Activated T-cell treated with anti-CD3 and anti-CD28 coated beads for 4 hours (primary cell): ENCODE data around the gene NFKBIE.

Experiments used
- DNase-seq: peaks from one replicate; pipeline ENCODE4 v3.0.0-alpha.2; 2020

Gene NFKBIE

GRCh38 chr6:44272529-44272928 is 7.2 kb upstream of the NFKBIE start:
- DNase-seq, result no peak

DNA sequence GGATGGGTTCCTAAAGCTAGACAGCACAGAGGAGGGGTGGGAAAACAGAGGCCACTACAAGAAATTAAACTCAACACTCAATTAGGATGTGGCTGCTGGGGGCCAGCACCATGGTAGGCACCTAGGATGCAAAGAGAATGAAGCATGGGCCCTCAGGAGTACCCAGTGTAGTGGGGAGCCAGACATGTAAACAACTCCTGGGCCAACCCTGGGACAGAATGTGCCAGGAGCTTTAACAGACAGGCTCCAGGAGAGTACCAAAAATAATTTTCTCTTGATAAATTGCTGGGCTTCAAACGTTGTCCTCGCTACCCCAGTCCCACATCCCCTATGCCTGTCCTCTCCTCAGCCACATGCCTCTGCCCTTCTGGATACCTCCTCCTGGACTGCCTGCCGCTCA is 6.6 kb upstream of the NFKBIE start:
- DNase-seq, result no peak

GRCh38 chr6:44271406-44271723 is 6.0 kb upstream of the NFKBIE start:
- no peak for DNase-seq

- no peak for DNase-seq
Measured at GRCh38 chr6:44270526-44271405, 5.4 kb upstream of the NFKBIE start.

DNA sequence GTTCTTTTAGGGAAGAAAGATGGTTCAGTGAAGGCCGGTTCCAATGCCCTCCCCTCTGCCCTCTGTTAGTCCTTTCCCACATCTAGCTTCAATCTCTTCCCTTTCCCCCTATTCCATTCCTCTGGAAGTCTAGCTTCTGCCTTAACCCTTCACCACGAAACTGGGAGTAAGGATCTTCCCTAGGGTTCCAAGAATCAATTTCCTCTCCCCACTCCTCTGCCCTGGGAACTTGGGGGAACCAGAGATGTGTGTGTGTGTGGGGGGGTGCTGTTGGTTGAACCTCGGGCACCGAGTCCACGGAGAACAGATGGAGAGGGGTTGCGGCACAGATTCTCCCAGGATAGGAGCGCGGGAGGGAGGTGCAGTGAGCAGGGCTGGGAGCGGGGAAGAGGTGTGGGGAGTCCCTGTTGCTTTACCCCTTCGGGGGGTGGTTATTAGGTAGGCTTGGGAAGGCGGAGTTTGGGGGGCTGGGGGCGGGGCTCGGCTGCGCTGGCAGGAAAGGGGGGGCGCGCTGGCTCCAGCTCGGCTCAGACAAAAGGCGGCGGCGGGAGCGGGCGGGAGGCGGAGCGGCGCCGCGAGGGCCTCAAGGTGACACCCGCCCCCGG is 4.7 kb upstream of the NFKBIE start, which contains the start of gene TMEM151B:
TMEM151B (plus strand) TSS at position 530 of the 605 bp plus-strand sequence. CDS start 293 bp downstream, outside the sequence.
- DNase-seq, result no peak

DNA sequence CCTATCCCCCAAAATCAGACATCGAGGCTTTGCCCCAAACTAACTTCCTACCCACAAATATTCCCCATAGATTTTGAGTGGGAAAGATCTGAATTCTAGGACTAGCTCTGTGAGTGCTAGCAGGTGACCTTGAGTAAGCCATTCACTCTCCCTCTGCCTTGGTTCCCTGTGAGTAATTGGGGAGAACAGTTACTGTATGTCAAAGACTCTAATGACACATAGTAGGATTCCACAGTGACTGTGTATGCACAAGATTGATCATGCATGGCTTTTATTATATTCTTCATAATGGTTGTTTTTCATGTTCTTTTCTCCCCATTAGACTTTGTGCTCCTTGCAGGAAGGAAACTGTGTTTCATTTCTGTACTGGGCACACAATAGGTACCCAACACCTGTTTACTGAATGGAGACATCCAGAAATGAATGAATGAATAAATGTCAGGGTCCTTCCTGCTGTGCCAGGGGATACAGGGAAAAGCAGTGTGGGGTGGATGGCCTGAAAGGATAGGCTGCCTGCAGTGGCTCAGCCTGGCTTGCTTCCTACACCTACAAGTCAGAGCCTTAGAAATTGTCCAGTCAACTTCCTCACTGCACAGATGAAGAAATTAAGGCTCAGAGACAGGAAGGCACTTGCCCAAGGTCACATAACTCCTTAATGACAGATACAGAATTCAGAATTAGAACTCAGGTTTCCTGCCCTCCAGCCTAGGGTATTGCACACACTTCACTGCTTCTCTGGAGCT is 4.0 kb upstream of the NFKBIE start:
- DNase-seq, result no peak

GRCh38 chr6:44268095-44268628 is 2.8 kb upstream of the NFKBIE start:
- DNase-seq, result peak; percentile 60

DNA sequence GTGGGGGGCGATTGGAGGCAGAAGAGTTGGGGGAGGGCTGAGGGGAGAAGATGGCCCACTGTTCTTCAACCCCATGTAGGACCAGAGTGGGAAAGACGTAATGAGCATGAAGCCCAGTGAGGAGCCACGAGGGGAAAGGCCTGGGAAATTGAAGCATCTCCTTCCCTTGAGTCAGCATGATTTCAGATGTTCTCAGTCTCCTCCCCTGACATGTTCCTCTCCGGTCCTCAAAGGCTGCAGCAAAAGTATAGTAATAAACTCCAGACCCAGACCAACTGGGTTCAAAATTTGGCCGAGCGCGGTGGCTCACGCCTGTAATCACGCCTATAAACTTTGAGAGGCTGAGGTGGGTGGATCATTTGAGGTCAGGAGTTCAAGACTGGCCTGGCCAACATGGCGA is 1.9 kb upstream of the NFKBIE start:
- DNase-seq, result no peak

- no peak for DNase-seq
Measured at GRCh38 chr6:44266347-44266746, 996 bp upstream of the NFKBIE start.

GRCh38 chr6:44265722-44266233 is 427 bp upstream of the NFKBIE start:
- DNase-seq, result no peak

- DNase-seq, result no peak
Measured at GRCh38 chr6:44264154-44265006, 971 bp downstream of the NFKBIE start.

DNA sequence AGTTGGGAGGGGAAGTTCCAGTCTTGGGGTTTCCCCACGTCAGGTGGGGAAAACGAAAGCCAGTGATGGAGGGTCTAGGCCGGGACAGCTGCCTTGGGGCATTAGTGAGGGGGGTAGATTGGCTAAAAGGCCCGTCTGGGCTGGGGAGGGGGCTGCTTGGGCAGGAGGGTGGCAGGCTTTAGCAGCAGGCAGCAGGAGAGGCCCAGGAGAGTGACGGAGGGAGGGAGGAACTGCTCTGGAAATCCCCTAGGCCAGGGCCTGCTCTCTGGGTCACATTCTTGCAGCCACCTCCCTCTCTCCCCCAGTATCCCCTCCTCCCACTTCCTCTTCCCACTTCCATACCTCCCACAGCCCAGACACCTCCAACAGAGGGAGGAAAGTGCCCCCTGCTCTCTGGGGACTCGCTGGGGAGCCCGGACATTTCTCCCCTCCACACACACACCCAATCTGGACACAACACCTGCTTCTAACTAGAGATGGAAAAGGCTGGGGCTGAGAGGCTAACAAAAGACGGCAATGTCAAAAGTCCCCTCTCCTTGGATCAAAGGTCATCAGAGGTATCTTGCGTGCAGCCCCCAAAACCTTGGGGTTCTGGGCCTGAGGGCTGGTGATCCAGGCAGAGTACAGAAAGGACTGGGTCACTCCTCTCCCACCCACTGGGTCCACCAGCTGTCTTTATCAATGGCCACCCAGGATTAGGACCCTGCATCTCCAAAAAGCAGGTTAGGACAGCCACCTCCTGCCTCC is 1.8 kb downstream of the NFKBIE start:
- no peak for DNase-seq

GRCh38 chr6:44262467-44263353 is 2.6 kb downstream of the NFKBIE start:
- no peak for DNase-seq

DNA sequence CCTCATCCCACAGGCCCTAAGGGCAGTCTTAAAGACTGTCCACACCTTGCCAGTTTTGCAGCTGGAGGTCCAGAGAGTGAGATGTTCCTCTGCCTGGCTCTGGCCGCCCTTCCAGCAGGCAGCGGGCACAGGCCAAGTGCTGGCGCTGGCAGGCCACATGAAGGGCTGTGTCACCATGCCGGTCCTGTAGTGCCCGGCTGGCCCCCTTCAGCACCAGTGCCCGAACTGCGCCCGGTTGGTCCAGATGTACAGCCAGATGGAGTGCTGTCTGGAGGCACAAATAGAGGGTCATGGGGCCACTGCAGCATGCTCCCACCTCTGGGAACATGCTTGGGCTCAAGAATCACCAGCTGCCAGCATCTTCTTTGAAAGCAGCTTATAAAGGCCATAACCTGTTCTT is 3.8 kb downstream of the NFKBIE start:
- no peak for DNase-seq

GRCh38 chr6:44260451-44261297 is 4.7 kb downstream of the NFKBIE start:
- DNase-seq, result no peak

DNA sequence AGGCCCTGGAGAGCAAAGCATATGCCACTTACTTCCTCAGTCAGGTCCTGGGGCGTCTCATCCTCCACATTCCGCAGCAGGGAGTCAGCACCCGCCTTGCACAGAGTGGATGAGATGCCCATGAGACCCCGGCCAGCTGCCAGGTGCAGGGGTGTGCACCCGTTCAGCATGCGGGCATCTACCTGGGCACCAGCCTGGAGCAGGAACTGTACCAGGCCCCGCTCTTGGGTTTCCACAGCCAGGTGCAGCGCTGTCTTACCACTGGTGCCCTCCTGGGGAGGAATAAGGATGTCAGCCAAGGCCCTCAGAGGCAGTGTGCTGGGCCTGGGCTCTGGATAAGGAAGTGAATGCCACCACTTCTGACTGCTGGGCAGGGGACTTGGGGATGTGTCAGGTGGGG is 5.3 kb downstream of the NFKBIE start:
- no peak for DNase-seq

- DNase-seq, result no peak
Measured at GRCh38 chr6:44258921-44259320, 6.4 kb downstream of the NFKBIE start.

DNA sequence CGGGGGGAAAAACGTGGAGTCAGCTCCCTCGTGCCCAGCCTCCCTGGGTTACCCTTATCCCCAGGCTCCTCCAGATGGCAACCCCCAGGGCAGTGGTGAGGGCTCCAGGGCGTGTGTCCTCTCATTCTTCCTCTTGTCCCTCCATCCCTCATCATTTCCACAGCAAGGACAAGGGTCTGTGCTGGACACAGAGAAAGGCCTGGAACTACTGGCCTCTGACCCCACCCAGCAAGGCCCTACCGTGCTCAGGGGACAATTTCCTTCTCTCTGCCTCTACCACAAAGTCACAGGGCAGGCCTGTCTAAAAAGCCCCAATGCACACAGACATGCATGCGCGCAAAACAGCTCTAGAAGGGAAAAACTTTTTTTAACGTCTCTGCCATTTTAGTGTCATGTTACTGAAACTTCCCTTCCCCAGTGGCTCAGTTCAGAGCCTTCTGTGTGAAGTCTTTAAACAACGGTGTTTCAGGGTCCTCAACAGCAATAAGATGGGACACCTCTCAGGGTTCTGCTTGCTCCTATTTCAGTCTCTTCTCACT is 7.0 kb downstream of the NFKBIE start:
- DNase-seq, result no peak

GRCh38 chr6:44257753-44258324 is 7.5 kb downstream of the NFKBIE start:
- no peak for DNase-seq
